ENCODE results near the gene BEAN1.

Gene BEAN1

GRCh38 chr16:66416136-66416535 lies 11.0 kb upstream of the BEAN1 start:
- ATAC-seq = no peak
- TF ChIP-seq ISL1 (CRISPR knock-in tag; IDR thresholded peaks at IDR 0.05) (no peak), RARB (CRISPR knock-in tag; IDR thresholded peaks at IDR 0.05) (no peak), ZNF8 (CRISPR knock-in tag; IDR thresholded peaks at IDR 0.05) (no peak), TCF4 (CRISPR knock-in tag; IDR thresholded peaks at IDR 0.05; ENCODE audit: borderline replicate concordance) (no peak)

DNA sequence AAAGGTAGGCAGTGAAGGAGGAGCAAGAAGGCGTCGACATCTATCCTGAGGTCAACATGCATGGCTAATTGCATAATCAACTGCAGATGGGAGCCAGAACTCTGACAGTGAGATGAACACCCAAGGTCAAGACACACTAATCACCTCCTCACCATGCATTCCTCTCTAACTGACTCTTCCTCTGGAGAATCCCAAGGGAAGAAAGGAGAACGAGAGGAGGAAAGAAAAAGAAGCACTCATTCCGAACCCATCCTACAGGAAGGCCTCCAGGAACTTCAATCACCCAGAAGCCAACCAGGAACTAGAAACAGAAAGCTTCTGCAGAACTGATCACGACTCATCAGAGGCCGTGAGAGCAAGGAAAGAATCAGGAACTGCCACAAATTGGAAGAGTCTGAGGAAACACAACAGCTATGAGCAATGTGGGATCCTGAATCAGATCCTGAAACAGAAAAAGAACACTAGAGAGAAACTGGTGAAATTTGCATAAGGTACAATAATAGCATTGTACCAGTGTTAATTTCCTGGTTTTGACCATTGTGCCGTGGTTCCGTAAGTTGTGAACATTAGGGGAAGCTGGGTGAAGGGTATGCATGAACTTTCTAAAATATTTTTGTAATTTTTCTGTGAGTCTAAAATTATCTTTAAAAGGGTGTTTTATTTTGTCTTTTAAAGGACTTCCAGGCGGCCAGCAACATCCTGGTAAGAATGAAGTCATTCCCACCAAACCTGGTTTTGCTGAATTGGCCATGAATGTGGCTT lies 10.0 kb upstream of the BEAN1 start:
- TF ChIP-seq ZFP30 (CRISPR knock-in tag; IDR thresholded peaks at IDR 0.05) = no peak
- TF ChIP-seq TSHZ2 (CRISPR knock-in tag; IDR thresholded peaks at IDR 0.05) = no peak
- TF ChIP-seq ZNF8 (CRISPR knock-in tag; IDR thresholded peaks at IDR 0.05) = no peak
- TF ChIP-seq CSDC2 (CRISPR knock-in tag; IDR thresholded peaks at IDR 0.05) = no peak
- TF ChIP-seq ESRRG (CRISPR knock-in tag; IDR thresholded peaks at IDR 0.05) = no peak
- no peak for TF ChIP-seq ZFP3 (CRISPR knock-in tag; IDR thresholded peaks at IDR 0.05)
- no peak for TF ChIP-seq CREB5 (CRISPR knock-in tag; IDR thresholded peaks at IDR 0.05; ENCODE audit: low read depth)
- no peak for TF ChIP-seq ARNTL (CRISPR knock-in tag; IDR thresholded peaks at IDR 0.05; ENCODE audit: borderline replicate concordance, low read depth)
- TF ChIP-seq OSR1 (CRISPR knock-in tag; IDR thresholded peaks at IDR 0.05) = no peak
- no peak for TF ChIP-seq PATZ1 (CRISPR knock-in tag; IDR thresholded peaks at IDR 0.05; ENCODE audit: borderline replicate concordance)
- ATAC-seq = no peak

GRCh38 chr16:66418165-66418962 lies 8.7 kb upstream of the BEAN1 start:
- no peak for ATAC-seq
- TF ChIP-seq ESRRG (CRISPR knock-in tag; IDR thresholded peaks at IDR 0.05) (no peak), ARNTL (CRISPR knock-in tag; IDR thresholded peaks at IDR 0.05; ENCODE audit: borderline replicate concordance, low read depth) (no peak), ISL1 (CRISPR knock-in tag; IDR thresholded peaks at IDR 0.05) (no peak), RARB (CRISPR knock-in tag; IDR thresholded peaks at IDR 0.05) (no peak), CSRNP3 (CRISPR knock-in tag; IDR thresholded peaks at IDR 0.05) (no peak), CREB5 (CRISPR knock-in tag; IDR thresholded peaks at IDR 0.05; ENCODE audit: low read depth) (no peak), BACH2 (CRISPR knock-in tag; IDR thresholded peaks at IDR 0.05; ENCODE audit: borderline replicate concordance) (no peak), SNAI2 (CRISPR knock-in tag; IDR thresholded peaks at IDR 0.05) (no peak), TOX (CRISPR knock-in tag; IDR thresholded peaks at IDR 0.05; ENCODE audit: borderline replicate concordance) (no peak), OSR1 (CRISPR knock-in tag; IDR thresholded peaks at IDR 0.05) (no peak), ZC3H10 (CRISPR knock-in tag; IDR thresholded peaks at IDR 0.05) (no peak), CSDC2 (CRISPR knock-in tag; IDR thresholded peaks at IDR 0.05) (no peak), GLIS3 (CRISPR knock-in tag; IDR thresholded peaks at IDR 0.05) (no peak), PATZ1 (CRISPR knock-in tag; IDR thresholded peaks at IDR 0.05; ENCODE audit: borderline replicate concordance) (no peak), TSHZ2 (CRISPR knock-in tag; IDR thresholded peaks at IDR 0.05) (no peak), ZFP30 (CRISPR knock-in tag; IDR thresholded peaks at IDR 0.05) (no peak)

Measured in SK-N-SH treated with all-trans-retinoic acid at 6 μM for 48 hours (cell line).